Suppressor macrophage (primary cell): ENCODE data around the gene CRYGB.
A peak's percentile ranks its signal among the peaks of the same experiment; 100 is the strongest.
"Not testable (repeated sequence)": the region's sequence is repeated elsewhere in the genome, so short reads cannot be mapped to it uniquely, and the experiment has no call there.

Experiments used
- DNase-seq, 4 experiments: peaks; one replicate each; pipeline ENCODE4 v3.0.0-alpha.2; 2020 to 2022

Gene CRYGB

DNA sequence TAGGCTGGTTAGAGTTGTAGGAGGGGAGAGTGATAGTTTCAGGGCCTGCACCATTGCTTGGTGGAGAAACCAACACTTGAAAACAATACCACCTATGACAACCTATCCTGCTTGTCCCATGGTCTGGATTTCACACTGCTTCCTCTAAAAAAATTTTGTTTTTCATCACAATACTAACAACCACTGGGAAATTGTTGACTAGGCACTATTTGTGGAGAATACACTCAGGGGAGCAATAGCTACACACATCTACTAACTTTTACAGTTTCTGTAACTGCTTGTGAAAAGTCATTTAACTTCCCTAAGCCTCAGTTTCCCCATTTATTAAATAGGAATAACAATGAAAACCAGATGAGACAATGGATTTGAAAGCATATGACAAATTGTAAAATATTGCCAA lies 4.1 kb upstream of the CRYGB start:
- no peak for DNase-seq

DNA sequence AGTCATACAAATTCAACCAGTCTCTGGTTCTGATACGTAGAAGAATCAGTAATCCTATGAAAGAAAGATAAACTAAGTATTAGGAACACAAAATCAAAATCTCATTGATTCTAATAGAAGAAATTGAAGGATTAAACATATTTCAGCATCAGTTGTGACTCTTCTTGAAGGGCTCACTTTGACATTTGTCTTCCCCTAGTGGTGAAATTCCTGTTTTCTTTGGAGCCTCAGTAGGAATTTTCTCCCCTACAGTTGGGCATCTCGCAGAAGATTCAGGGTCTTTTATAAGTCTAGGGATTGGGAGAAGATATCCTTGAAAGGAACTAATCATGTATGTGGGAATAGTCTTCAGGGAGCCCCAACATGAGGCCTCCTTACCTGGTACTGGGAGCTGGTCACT lies 2.8 kb upstream of the CRYGB start:
- no peak for DNase-seq

- no peak for DNase-seq
Observed at GRCh38 chr2:208147759-208148158, 1.8 kb upstream of the CRYGB start.

DNA sequence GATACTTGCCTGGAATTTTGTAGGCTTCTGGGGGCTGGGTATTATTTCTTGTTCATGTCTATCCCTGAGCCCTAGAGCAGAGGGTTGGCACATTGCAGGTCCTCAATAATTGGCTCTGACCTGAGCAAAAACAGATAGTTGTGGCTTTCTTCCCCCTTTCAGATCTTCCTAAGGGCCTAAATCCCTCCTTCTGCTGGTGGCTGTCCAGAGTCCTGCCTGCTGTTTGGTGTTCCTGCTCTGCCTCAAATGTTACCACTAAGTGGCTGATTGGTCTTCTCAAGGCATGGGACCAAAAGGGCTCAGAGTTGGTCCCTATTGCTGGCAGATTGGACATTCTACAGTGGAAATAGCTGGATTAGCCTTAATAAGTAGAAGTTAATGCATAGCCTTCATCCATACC lies 1.1 kb upstream of the CRYGB start:
- DNase-seq, result no peak

- DNase-seq, result no peak
Observed at GRCh38 chr2:208142925-208143799, 2.8 kb downstream of the CRYGB start.

DNA sequence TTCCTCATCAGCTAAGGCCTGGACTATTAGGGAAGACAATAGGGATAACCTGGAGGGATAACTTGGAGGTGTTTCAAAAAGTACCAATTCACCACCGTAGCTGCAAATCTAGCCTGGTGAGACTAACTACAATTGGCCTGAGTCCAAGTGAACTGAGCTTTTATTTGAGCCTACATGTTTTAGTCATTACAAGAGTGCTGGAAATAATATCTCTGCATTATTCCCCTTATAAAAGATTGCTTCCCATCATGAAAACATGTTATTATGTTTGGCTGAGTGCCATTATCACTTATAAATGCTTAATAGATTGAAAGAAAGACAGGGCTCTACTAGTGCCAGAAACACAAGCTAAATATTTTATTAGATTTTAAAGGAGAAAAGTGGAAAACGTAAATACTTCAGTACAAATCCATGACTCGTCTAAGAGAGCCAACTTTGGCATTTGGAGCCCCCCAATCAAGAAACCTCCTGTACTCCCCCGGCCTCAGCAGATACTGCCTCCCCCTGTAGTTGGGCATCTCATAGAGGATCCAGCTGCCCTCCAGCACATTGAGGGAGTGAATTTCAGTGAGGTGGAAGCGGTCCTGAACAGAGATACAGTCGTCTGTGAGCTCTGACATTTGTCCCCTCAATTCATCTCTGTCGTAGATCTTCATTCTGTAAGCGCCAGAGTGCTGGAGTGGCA lies 3.6 kb downstream of the CRYGB start:
- DNase-seq, result no peak

GRCh38 chr2:208139447-208139846 lies 6.5 kb downstream of the CRYGB start:
- no peak for DNase-seq

GRCh38 chr2:208138334-208138733 lies 7.6 kb downstream of the CRYGB start:
- DNase-seq, result not testable (repeated sequence)

- no peak for DNase-seq
Observed at GRCh38 chr2:208136716-208137094, 9.3 kb downstream of the CRYGB start.

GRCh38 chr2:208135794-208136715 lies 9.9 kb downstream of the CRYGB start:
- DNase-seq, result no peak

GRCh38 chr2:208134928-208135586 lies 10.9 kb downstream of the CRYGB start:
- DNase-seq, result peak in 3 of 4 experiments; percentile 14 to 18 (median 17)

DNA sequence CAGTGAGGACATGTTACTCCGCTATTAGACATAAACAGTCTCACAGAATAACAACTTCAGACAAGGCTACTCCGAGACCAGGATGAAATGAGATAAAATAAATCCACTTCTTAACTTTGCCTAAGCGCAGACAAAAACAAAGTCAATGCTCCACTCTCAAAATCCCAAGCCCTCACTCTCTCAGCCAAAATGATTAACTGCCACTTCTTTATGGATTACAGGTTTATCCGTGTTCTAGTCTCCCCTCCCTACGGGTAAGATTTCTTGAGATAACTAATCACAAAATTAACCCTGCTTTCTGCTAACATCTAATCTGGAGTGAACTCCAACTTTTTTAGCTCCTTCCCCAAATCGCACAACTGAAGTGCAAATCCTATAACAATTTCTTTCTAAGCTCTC lies 15.2 kb downstream of the CRYGB start:
- no peak for DNase-seq

DNA sequence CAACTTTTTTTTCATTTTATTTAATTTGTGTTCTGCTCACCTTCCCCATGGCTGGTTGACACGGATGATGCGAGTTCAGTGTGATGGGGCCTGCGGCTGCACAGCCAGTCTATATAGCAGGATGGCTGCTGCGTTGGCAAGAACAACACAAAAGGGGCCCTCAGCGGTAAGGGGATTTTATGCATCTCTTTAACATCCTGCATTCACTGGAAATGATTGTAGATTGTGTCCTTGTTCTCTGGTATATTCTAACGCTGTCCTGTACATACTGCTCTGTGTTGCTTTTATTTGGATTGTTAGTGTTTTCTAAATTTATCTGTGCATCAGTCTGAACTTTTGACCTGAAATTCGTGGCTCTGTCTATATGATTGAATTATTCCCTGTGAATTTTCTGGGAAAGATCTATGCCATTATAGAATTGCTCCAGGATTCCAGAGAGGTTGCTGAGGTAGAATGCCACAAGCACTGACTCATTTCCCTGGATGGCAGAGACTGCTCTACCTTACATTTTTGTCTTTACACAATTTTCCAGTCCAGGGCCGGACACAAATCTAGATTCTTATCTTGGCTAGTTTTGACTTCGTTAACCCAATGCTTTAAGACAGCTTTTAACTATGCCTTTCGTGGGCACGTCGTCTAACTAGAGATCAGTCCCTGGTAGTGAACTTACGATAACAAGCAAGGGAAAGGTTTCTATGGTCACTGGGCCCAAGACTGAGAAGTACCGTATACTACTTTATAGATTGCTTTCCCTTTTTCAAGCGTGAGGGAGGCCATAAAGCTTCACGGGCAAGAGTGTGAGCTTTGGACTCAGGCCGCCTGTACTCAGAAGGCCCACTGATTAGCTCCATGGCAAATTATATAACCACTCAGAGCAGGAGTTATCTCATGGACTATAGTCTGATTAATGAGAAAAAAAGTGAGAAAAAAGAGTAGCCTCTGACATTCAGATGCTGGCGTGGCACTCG lies 15.9 kb downstream of the CRYGB start, which contains the start of gene CRYGC:
Gene CRYGC, minus strand, starts transcription at position 85 of the 968 bp plus-strand sequence. Its CDS starts 36 bp downstream, at position 49.
- no peak for DNase-seq

GRCh38 chr2:208128136-208128535 lies 17.8 kb downstream of the CRYGB start:
- DNase-seq, result no peak

GRCh38 chr2:208127090-208127489 lies 18.9 kb downstream of the CRYGB start:
- no peak for DNase-seq

GRCh38 chr2:208125251-208125650 lies 20.7 kb downstream of the CRYGB start:
- DNase-seq, result no peak

DNA sequence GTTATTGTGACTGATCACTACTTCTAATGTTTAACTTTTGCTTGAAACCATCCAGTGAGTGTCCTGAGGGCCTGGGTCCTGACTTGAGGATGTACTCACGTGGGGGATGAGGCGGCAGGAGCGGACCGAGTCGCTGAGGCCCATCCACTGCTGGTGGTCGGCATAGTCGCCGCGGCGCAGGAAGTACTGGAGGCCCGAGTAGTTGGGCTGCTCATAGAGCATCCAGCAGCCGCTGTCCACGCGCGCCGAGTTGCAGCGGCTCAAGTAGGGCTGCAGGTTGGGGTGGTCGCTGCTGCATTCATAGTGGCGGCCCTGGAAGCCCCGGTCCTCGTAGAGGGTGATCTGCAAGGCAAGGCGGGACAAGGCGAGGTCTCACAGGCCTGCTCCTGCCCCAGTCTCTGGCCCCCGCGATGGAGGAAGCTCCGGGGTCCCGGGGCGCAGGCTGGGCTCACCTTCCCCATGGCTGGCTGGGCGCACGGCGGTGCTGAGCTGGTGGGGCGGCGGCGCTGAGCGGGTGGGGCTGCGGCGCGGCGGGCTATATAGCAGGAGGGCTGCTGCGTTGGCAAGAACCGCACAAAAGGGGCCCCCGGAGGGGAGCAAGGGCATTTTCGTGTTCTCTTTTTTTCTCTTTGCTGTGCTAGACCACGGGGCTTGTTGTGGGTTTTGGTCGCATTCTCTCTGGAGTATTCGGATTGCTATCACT lies 21.8 kb downstream of the CRYGB start, which contains the start of gene CRYGD:
Gene CRYGD, minus strand, starts transcription at position 512 of the 703 bp plus-strand sequence. Its CDS starts 51 bp downstream, at position 461.
- DNase-seq, result peak in 2 of 4 experiments; percentile 11 to 47

DNA sequence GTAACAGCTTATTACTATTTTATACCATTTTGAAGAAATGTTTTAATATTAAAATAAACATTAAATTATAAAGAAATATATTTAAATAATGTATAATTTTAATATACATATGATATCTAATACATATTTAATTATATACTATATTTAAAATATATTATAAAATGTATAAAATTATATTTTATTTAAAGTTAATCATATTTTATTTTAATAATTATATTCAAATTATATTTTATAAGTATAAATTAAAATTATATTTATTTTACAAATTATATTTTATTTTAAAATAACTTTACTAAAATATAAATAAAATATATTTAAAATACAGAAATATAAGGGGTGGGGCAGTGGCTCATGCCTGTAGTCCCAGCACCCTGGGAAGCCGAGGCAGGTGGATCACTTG lies 23.7 kb downstream of the CRYGB start:
- no peak for DNase-seq

- DNase-seq, result no peak
Observed at GRCh38 chr2:208118918-208119317, 27.0 kb downstream of the CRYGB start.

- DNase-seq, result not testable (repeated sequence)
Observed at GRCh38 chr2:208117390-208117789, 28.6 kb downstream of the CRYGB start.
